HepG2 (cell line): ENCODE data around the gene CCDC126. TPM values are rescaled to one million over a fixed set of nuclear protein-coding genes. Genes with fewer than 3 reads are reported as not detected.
A peak's percentile ranks its signal among the peaks of the same experiment; 100 is the strongest.

ENCODE experiments used
- ATAC-seq: fragments of 200-7000 bp; cut with Tn5 transposase; 3 replicates; pipeline ENCODE4 v1.9.1; 2020; ENCODE audit warnings: mild to moderate bottlenecking, moderate library complexity
- BruUV-seq: library from RNA; stranded (reverse); fragments of 400-500 nt; replicated peaks from 2 replicates; lab custom pipeline; 2021; lab: Mats Ljungman, UMichigan
- CTCF ChIA-PET: fragments of 300-600 bp; formaldehyde crosslinking; extraction: SDS; loops from one replicate; lab custom pipeline; 2021; ENCODE audit warnings: low total read pairs, inconsistent platforms, low intra/inter-chr PET ratio; lab: Yijun Ruan, JAX
- POLR2A ChIA-PET: fragments of 350-600 bp; sonication (Branson Sonifier 250); formaldehyde crosslinking; loops from one replicate; lab custom pipeline; 2020; ENCODE audit warnings: antibody characterized with exemption, inconsistent platforms; lab: Yijun Ruan, JAX
- DNase-seq: peaks from one replicate; pipeline ENCODE4 v3.0.0-alpha.2; 2015; ENCODE audit warnings: low spot score
- FAIRE-seq: peaks from 3 replicates; lab custom pipeline; 2011; peaks lifted over from hg19 to GRCh38; lab: Jason Lieb, UNC
- H2AFZ ChIP-seq: one replicate; pipeline ENCODE4 v1.6.1; 2011; ENCODE audit warnings: low read length, inconsistent platforms
- H3K27ac ChIP-seq: fragments of 300-600 bp; 3 replicates; pipeline ENCODE4 v1.8.0; 2011; ENCODE audit warnings: mixed run types, mild to moderate bottlenecking, mixed read lengths, low read length, inconsistent platforms; ENCODE audit not compliant: insufficient read depth; ENCODE audit errors: extremely low read length
- H3K27me3 ChIP-seq, 2 experiments: fragments of 200-600 bp in 1 of 2; 2 replicates in 1 of 2; 3 replicates in 1 of 2; pipeline versions ENCODE4 v1.6.0 to v1.8.0; 2011; ENCODE audit warnings: low read length in 2 of 2, mild to moderate bottlenecking in 2 of 2, moderate library complexity in 2 of 2, inconsistent platforms in 1 of 2; ENCODE audit not compliant: insufficient read depth in 2 of 2, control insufficient read depth in 1 of 2
- H3K36me3 ChIP-seq, 2 experiments: fragments of 200-600 bp in 1 of 2; replicated peaks in 1 of 2; 2 replicates in 1 of 2; 3 replicates in 1 of 2; pipeline versions ENCODE4 v1.5.1 to v1.8.0; 2011; ENCODE audit warnings: low read length in 2 of 2, inconsistent platforms in 1 of 2; ENCODE audit not compliant: insufficient read depth in 2 of 2, control insufficient read depth in 1 of 2
- H3K4me1 ChIP-seq: 2 replicates; pipeline ENCODE4 v1.5.1; 2012; ENCODE audit warnings: low read length, inconsistent platforms; ENCODE audit not compliant: insufficient read depth
- H3K4me2 ChIP-seq: 2 replicates; pipeline ENCODE4 v1.6.0; 2011; ENCODE audit warnings: low read depth, low read length, inconsistent platforms
- H3K4me3 ChIP-seq, 3 experiments: fragments of 200-600 bp in 1 of 3; sonication (generic), shearing (Covaris generic) in 1 of 3; replicated peaks in 1 of 3; 2 replicates each; pipeline ENCODE4 v1.5.1; 2011 to 2016; ENCODE audit warnings: low read length in 3 of 3, inconsistent platforms in 2 of 3, low read depth in 2 of 3, mild to moderate bottlenecking in 2 of 3, control low read depth in 1 of 3, mixed read lengths in 1 of 3; ENCODE audit not compliant: insufficient read depth in 1 of 3
- H3K79me2 ChIP-seq: one replicate; pipeline ENCODE4 v1.6.1; 2011; ENCODE audit warnings: low read length, inconsistent platforms; ENCODE audit not compliant: insufficient read depth
- H3K9ac ChIP-seq: 2 replicates; pipeline ENCODE4 v1.6.0; 2011; ENCODE audit warnings: mild to moderate bottlenecking, low read depth, low read length, inconsistent platforms; ENCODE audit not compliant: insufficient read depth
- H3K9me3 ChIP-seq: 2 replicates; pipeline ENCODE4 v1.5.1; 2012; ENCODE audit warnings: mild to moderate bottlenecking, low read length
- H4K20me1 ChIP-seq: 2 replicates; pipeline ENCODE4 v1.6.0; 2011; ENCODE audit warnings: inconsistent platforms, mild to moderate bottlenecking, low read length, moderate library complexity; ENCODE audit not compliant: insufficient read depth
- CEBPG ChIP-seq: IDR thresholded peaks from 2 replicates; pipeline ENCODE4 v1.6.1; 2016
- HMG20A ChIP-seq: IDR thresholded peaks from 2 replicates; pipeline ENCODE4 v1.6.1; 2016; ENCODE audit warnings: borderline replicate concordance
- HNF4A ChIP-seq: sonication (generic); formaldehyde crosslinking; IDR thresholded peaks from 2 replicates; pipeline ENCODE4 v1.4.0; 2020; ENCODE audit warnings: missing genetic modification reagents
- KDM2A ChIP-seq: sonication (generic); formaldehyde crosslinking; IDR thresholded peaks from 2 replicates; pipeline ENCODE4 v1.4.0; 2020; ENCODE audit warnings: low read depth, missing genetic modification reagents, borderline replicate concordance
- SNAPC4 ChIP-seq: sonication (generic); formaldehyde crosslinking; IDR thresholded peaks from 2 replicates; pipeline ENCODE4 v1.4.0; 2020; ENCODE audit warnings: mild to moderate bottlenecking, missing genetic modification reagents
- WIZ ChIP-seq: sonication (generic); formaldehyde crosslinking; IDR thresholded peaks from 2 replicates; pipeline ENCODE4 v1.5.1; 2020; ENCODE audit warnings: mild to moderate bottlenecking, missing genetic modification reagents
- ZNF800 ChIP-seq: sonication (generic); formaldehyde crosslinking; IDR thresholded peaks from 2 replicates; pipeline ENCODE4 v1.4.0; 2020; ENCODE audit warnings: missing genetic modification reagents
- WGBS: methylation state at CpG from one replicate; pipeline ENCODE4 v1.1.6; 2017; ENCODE audit warnings: low lambda C conversion rate; 5-methylcytosine and 5-hydroxymethylcytosine counted together
- in situ Hi-C: cut with HindIII; loops from 2 replicates; pipeline ENCODE4 v1.10.0; 2017; ENCODE audit warnings: low pct_unique_long_range_greater_than_20kb; ENCODE audit not compliant: extremely low pct_ligation_motif_present
- intact Hi-C: fragments of 100-400 bp; cut with micrococcal nuclease; formaldehyde crosslinking; loops from one replicate; pipeline ENCODE4 v1.10.0; 2022; ENCODE audit not compliant: unreplicated experiment
- polyA plus RNA-seq, 8 experiments: library from polyadenylated mRNA; depleted of rRNA in 3 of 8; stranded (reverse) in 7 of 8; unstranded in 1 of 8; fragments of >200 nt; fragmentation: Illumina TruSeq in 4 of 8; extraction: Trizol in 4 of 8; gene quantifications; 2 replicates each; pipeline versions ENCODE4 v1.2.1 to v1.2.3, GENCODE V29; 2011 to 2016; ENCODE audit warnings: low read depth in 4 of 8, missing spikeins in 1 of 8, mixed read lengths in 1 of 8; ENCODE audit not compliant: insufficient read depth in 1 of 8
- total RNA-seq, 5 experiments: library from RNA; depleted of rRNA; stranded (reverse); fragments of >200 nt; fragmentation: Illumina TruSeq; extraction: Trizol; gene quantifications; 2 replicates each; pipeline ENCODE4 v1.2.3, GENCODE V29; 2016; ENCODE audit warnings: low read depth in 1 of 5
- TF ChIP-seq, protein P1 (sequence below), 2 experiments: fragments of 450-650 bp in 1 of 2; sonication (generic) in 1 of 2; formaldehyde crosslinking; IDR thresholded peaks; 2 replicates each; pipeline versions ENCODE4 v1.5.0 to v1.8.0; 2020 to 2022; ENCODE audit warnings: mild to moderate bottlenecking in 1 of 2, missing genetic modification reagents in 1 of 2
- TF ChIP-seq, protein P2 (sequence below): sonication (generic); formaldehyde crosslinking; IDR thresholded peaks from 2 replicates; pipeline ENCODE4 v1.8.1; 2023; ENCODE audit warnings: mild to moderate bottlenecking, missing genetic modification reagents, borderline replicate concordance

The CCDC126 gene
- total and polyA plus RNA-seq, 2 of the 13 experiments (the other 11 are each of a cell fraction or from before 2014, with no cell fraction given), result 3.5 to 9.3 TPM

DNA sequence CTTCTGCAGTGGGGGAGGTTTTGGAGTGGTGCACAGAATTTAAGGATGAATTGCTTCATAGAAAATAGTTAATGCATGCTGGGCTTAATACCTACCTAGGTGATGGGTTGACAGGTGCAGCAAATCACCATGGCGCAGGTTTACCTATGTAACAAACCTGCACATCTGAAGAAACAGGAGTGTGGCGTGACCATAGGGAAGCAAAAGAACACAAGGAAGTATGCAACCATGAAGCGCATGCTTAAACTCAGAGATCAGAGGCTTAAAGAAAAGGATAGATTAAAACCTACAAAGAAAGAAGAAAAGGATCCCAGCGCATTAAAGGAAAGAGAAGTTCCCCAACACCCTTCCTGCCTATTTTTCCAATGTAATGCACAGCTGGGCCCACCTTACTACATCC is 22.0 kb downstream of the CCDC126 start (continued):
- no peak for TF ChIP-seq SNAPC4 (CRISPR knock-in tag)

GRCh38 chr7:23622506-23622925 is 25.3 kb downstream of the CCDC126 start:
- 54% methylated on average over 2 of the region's 2 CpGs for WGBS
- POLR2A ChIA-PET, result no interaction called here
- no peaks in the 10 kb centered on the region for H3K79me2 ChIP-seq
- TF ChIP-seq HNF4A (CRISPR knock-in tag), result 0 out of 2 replicates have a peak, but pooled peaks have one; percentile 24
- no peak for TF ChIP-seq KDM2A
- no peak for TF ChIP-seq SNAPC4 (CRISPR knock-in tag)
- peak; percentile 34; the same call in 1 of the 2 replicates for TF ChIP-seq HMG20A
- TF ChIP-seq CEBPG, result peak; percentile 75
- TF ChIP-seq, protein P1, sequence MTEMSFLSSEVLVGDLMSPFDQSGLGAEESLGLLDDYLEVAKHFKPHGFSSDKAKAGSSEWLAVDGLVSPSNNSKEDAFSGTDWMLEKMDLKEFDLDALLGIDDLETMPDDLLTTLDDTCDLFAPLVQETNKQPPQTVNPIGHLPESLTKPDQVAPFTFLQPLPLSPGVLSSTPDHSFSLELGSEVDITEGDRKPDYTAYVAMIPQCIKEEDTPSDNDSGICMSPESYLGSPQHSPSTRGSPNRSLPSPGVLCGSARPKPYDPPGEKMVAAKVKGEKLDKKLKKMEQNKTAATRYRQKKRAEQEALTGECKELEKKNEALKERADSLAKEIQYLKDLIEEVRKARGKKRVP (CRISPR knock-in tag; IDR thresholded peaks at IDR 0.05), result no peak
- no peak for TF ChIP-seq WIZ
- TF ChIP-seq, protein P2, sequence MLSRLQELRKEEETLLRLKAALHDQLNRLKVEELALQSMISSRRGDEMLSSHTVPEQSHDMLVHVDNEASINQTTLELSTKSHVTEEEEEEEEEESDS (CRISPR knock-in tag), result no peak
- TF ChIP-seq ZNF800 (CRISPR knock-in tag), result no peak

More at GRCh38 chr7:23622506-23622925, 25.3 kb downstream of the CCDC126 start:
- Histone ChIP-seq H3K9ac (no peak overlapping the region), H3K9me3 (no peaks in the 10 kb centered on the region), H3K27me3 (no peaks in the 10 kb centered on the region), H4K20me1 (no peaks in the 10 kb centered on the region), H3K4me2 (no peak overlapping the region), H3K36me3 (no peaks in the 10 kb centered on the region), H3K4me3 (no peak overlapping the region), H2AFZ (no peak overlapping the region), H3K27ac (no peak overlapping the region), H3K4me1 (peaks cover 7% of the 10 kb centered on the region; the same call in 1 of the 2 replicates)
- ATAC-seq (peak; percentile 77), DNase-seq (peak; percentile 21), FAIRE-seq (no peak)
- in situ Hi-C loops (no loop called here), intact Hi-C loops (no loop called here)
- BruUV-seq, result no TSS peak
- CTCF ChIA-PET, result no interaction called here
